GM12873 (cell line): ENCODE results near the gene GNS.

Experiments
- TF ChIP-seq, protein P1 (sequence below): IDR thresholded peaks from 2 replicates; pipeline ENCODE4 v1.5.1; 2012; ENCODE audit warnings: low read depth, mild to moderate bottlenecking, moderate library complexity, low read length, control low read depth; ENCODE audit not compliant: insufficient read depth; ENCODE audit errors: missing control alignments

The GNS gene

DNA sequence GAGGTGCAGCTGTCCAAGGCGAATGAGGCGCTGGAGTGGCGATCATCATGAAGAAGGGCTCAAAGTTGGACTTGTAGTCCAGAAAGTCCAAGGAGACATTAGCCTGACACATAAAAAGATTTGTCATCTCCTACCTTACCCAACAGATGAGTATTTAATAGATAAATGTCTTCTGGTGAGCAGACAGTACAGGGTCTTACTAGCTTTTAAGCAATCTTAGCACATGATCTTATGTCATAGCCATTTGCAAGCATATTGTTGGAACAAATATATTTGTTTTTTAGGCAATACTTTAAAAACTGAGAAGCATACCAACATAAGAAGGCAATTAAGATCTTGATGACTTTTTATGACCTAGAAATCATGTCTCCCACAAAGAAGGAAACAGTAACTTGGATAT is 16.0 kb downstream of the GNS start:
- TF ChIP-seq, protein P1, sequence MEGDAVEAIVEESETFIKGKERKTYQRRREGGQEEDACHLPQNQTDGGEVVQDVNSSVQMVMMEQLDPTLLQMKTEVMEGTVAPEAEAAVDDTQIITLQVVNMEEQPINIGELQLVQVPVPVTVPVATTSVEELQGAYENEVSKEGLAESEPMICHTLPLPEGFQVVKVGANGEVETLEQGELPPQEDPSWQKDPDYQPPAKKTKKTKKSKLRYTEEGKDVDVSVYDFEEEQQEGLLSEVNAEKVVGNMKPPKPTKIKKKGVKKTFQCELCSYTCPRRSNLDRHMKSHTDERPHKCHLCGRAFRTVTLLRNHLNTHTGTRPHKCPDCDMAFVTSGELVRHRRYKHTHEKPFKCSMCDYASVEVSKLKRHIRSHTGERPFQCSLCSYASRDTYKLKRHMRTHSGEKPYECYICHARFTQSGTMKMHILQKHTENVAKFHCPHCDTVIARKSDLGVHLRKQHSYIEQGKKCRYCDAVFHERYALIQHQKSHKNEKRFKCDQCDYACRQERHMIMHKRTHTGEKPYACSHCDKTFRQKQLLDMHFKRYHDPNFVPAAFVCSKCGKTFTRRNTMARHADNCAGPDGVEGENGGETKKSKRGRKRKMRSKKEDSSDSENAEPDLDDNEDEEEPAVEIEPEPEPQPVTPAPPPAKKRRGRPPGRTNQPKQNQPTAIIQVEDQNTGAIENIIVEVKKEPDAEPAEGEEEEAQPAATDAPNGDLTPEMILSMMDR: no peak

DNA sequence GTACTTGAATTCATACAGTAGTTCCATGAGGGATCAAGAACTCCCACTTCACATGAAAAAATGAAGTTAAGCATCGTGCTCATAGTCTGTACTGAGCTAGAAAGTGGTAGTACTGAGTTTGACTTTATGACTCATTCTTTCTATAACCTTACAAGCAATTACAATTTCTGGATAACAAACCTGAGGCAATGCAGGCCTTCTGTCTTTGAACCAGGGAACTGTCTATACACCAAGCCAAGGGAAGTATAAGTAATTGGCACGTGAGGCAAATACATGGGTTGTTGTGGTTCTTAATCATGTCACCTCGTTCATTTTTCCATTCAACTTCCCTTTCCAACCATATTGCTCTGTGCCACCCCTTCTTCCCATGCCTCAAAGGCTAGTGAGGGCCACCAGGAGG is 16.8 kb downstream of the GNS start:
- TF ChIP-seq, protein P1: no peak

DNA sequence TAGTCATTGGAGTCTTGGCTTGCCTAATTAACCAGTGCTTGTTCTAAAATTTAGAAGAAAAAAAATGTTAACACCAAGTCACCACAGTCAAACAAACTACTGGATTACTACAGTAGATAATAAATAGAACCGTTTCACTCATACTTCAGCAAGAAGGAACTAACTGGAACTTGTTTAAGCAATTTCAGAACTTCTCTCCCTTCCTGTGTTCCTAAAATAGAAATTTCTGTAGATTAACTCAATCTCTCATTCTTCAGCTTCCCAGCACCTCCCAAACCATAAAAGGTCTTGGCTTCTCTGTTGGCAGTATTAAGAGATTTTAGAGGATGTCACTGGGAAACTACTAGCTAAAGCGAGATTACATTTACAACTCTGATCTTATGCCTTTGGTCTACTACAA is 18.6 kb downstream of the GNS start:
- TF ChIP-seq, protein P1: no peak

DNA sequence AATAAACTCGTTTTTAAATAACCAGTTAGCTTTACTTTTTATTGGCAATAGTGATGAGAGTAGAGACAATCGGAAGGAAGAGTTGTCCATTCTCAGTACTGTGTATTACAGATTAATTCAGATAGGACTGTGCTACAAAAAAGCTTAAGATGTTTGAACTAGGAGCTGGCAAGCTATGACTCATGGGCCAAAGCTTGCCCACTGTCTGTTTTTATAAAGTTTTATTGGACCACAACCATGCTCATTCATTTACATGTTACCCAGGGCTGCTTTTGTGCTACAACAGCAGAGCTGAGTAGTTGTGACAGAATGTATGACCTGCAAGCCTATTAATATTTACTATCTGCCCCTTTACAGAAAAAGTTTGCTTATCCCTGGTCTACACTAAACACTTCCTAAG is 19.4 kb downstream of the GNS start:
- TF ChIP-seq, protein P1: no peak

DNA sequence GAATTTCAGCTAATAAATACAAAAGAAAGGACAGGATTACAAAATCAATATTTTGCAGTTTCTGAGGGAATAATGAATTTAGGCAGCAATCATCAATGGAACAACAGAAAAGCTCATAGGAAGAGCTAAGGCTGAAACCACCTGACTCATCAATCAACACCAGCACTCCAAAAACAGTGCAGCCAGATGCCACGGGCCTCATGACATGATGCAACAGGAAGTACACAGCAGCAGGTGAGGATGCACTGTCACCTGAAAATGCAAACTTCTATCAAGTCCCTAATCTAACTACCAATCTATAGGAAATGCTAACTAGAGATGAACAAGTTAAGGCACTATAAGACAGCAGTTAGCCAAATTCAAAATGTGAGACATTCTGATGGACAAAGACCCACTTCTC is 21.7 kb downstream of the GNS start:
- TF ChIP-seq, protein P1: no peak

DNA sequence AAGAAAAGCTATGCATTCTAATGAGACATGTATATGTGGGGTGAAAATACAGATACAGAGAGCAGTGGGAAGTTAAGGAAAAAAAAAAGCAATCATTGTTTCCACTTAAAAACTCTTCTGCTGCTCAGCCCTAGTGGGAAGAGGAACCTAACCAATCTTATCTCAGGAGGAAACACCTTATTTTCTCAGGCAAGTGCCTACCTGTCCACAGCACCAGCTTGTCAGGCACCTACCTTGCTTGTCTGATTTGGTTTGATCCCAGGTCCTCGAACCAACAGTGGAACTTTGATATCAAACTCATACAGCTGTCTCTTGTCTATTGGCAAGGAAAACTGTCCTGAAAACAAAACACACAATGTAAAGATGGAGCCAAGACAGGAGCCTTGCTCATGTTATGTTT is 22.4 kb downstream of the GNS start:
- TF ChIP-seq, protein P1: no peak

DNA sequence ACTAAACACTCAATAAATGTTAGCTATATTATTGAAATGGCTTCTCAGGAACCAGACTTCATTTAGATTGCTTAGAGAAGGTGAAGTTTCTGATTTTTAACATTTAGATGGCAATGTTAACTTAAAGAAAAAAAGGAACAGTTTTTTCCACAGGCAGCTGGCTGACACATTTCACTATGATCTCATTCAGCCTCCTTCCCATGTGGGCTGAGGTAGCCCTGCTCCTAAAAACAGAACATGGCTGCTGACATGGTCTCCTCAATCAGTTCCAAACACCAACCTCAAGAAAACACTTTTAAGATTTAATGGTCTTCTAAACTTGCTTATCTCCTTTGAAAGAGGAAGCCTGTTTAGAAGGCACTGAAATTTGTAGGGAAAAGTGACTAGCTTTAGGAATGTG is 23.8 kb downstream of the GNS start:
- TF ChIP-seq, protein P1: no peak
